OCI-LY1 (cell line): Measurements from ENCODE around the gene LCOR.
A peak's percentile ranks its signal among the peaks of the same experiment; 100 is the strongest.

Experiments used
- H2AFZ ChIP-seq: fragments of 200-600 bp; sonication (generic), shearing (Covaris generic); 2 replicates; pipeline ENCODE4 v1.6.0; 2014; ENCODE audit warnings: antibody characterized with exemption, mild to moderate bottlenecking, low read length
- H3F3A ChIP-seq: fragments of 200-600 bp; sonication (generic), shearing (Covaris generic); 2 replicates; pipeline ENCODE4 v1.6.0; 2014; ENCODE audit warnings: mild to moderate bottlenecking, antibody characterized with exemption, low read length, moderate library complexity; ENCODE audit not compliant: insufficient read depth
- H3K27ac ChIP-seq: fragments of 200-600 bp; sonication (generic); 2 replicates; pipeline ENCODE4 v1.5.1; 2014; ENCODE audit warnings: low read length, mixed run types, mild to moderate bottlenecking, low read depth; ENCODE audit not compliant: poor library complexity, severe bottlenecking
- H3K27me3 ChIP-seq: fragments of 200-600 bp; sonication (generic); 2 replicates; pipeline ENCODE4 v1.6.0; 2014; ENCODE audit warnings: antibody characterized with exemption, mild to moderate bottlenecking, low read length, moderate library complexity; ENCODE audit not compliant: insufficient read depth
- H3K36me3 ChIP-seq: fragments of 200-600 bp; sonication (generic); 2 replicates; pipeline ENCODE4 v1.6.1; 2014; ENCODE audit warnings: mild to moderate bottlenecking, antibody characterized with exemption, low read length, moderate library complexity, mixed read lengths; ENCODE audit not compliant: insufficient read depth
- H3K4me1 ChIP-seq: fragments of 200-600 bp; sonication (generic); 2 replicates; pipeline ENCODE4 v1.5.1; 2014; ENCODE audit warnings: mild to moderate bottlenecking, low read length, moderate library complexity; ENCODE audit not compliant: insufficient read depth, severe bottlenecking
- H3K4me2 ChIP-seq: fragments of 200-600 bp; sonication (generic), shearing (Covaris generic); 2 replicates; pipeline ENCODE4 v1.6.1; 2014; ENCODE audit warnings: low read length
- H3K4me3 ChIP-seq: fragments of 200-600 bp; sonication (generic); 2 replicates; pipeline ENCODE4 v1.5.1; 2014; ENCODE audit warnings: low read length, low read depth, mild to moderate bottlenecking, mixed read lengths; ENCODE audit not compliant: poor library complexity, severe bottlenecking
- H3K79me2 ChIP-seq: fragments of 200-600 bp; shearing (Covaris generic); 2 replicates; pipeline ENCODE4 v1.6.1; 2016; ENCODE audit warnings: mixed run types, low read length, mixed read lengths; ENCODE audit not compliant: insufficient read depth
- H3K9ac ChIP-seq: fragments of 200-600 bp; sonication (generic), shearing (Covaris generic); 2 replicates; pipeline ENCODE4 v1.6.1; 2014; ENCODE audit warnings: mild to moderate bottlenecking, low read length, mixed read lengths
- H3K9me2 ChIP-seq: fragments of 200-600 bp; sonication (generic), shearing (Covaris generic); 2 replicates; pipeline ENCODE4 v1.6.1; 2014; ENCODE audit warnings: low read depth, mild to moderate bottlenecking, low read length, mixed read lengths
- H3K9me3 ChIP-seq: fragments of 200-600 bp; shearing (Covaris generic); 2 replicates; pipeline ENCODE4 v1.6.1; 2014; ENCODE audit warnings: low read length, mixed read lengths
- H4K20me1 ChIP-seq: fragments of 200-600 bp; sonication (generic), shearing (Covaris generic); 2 replicates; pipeline ENCODE4 v1.6.0; 2016; ENCODE audit warnings: mild to moderate bottlenecking, low read length; ENCODE audit not compliant: insufficient read depth
- CTCF ChIP-seq: fragments of 200-600 bp; sonication (generic), shearing (Covaris generic); IDR thresholded peaks from 2 replicates; pipeline ENCODE4 v1.5.1; 2017; ENCODE audit warnings: mild to moderate bottlenecking, antibody characterized with exemption, low read length, moderate library complexity, mixed read lengths
- EZH2 ChIP-seq: fragments of 200-600 bp; sonication (generic), shearing (Covaris generic); IDR thresholded peaks from 2 replicates; pipeline ENCODE4 v1.8.0; 2017; ENCODE audit warnings: borderline replicate concordance, mixed run types, mild to moderate bottlenecking, antibody characterized with exemption, low read length, moderate library complexity, mixed read lengths

Gene LCOR

GRCh38 chr10:96831867-96832720 is at the start of gene LCOR:
TSS of gene LCOR (plus strand) at chr10:96832298. CDS start at chr10:96949058, 116,760 bp downstream.
- Histone ChIP-seq H3F3A (no peaks in the 10 kb centered on the region), H2AFZ (0 out of 2 replicates have a peak within 1 kb of the TSS, but pooled peaks have one; percentile 69), H3K27me3 (no peaks in the 10 kb centered on the region), H3K36me3 (no peaks in the 10 kb centered on the region), H3K9me2 (no peaks in the 10 kb centered on the region), H3K9me3 (no peaks in the 10 kb centered on the region), H4K20me1 (no peaks in the 10 kb centered on the region), H3K9ac (peak within 1 kb of the TSS; percentile 77), H3K27ac (peak within 1 kb of the TSS; percentile 80), H3K79me2 (peaks cover 36% of the 10 kb centered on the region), H3K4me1 (peaks cover 41% of the 10 kb centered on the region), H3K4me2 (peak within 1 kb of the TSS; percentile 96), H3K4me3 (peak within 1 kb of the TSS; percentile 86)
- TF ChIP-seq CTCF (no peak), EZH2 (no peak)

- Histone ChIP-seq H3K4me1 (no peaks in the 10 kb centered on the region), H3K9me3 (no peaks in the 10 kb centered on the region), H3K9ac (no peak overlapping the region), H4K20me1 (no peaks in the 10 kb centered on the region), H3K4me3 (no peak overlapping the region), H3K27me3 (no peaks in the 10 kb centered on the region), H3K79me2 (no peaks in the 10 kb centered on the region), H2AFZ (no peak overlapping the region), H3K27ac (no peak overlapping the region), H3K4me2 (no peak overlapping the region), H3K36me3 (no peaks in the 10 kb centered on the region), H3F3A (no peaks in the 10 kb centered on the region), H3K9me2 (no peaks in the 10 kb centered on the region)
- TF ChIP-seq CTCF (no peak), EZH2 (no peak)
These were observed 47.8 kb upstream of the LCOR start for GRCh38 chr10:96784253-96784652.

- Histone ChIP-seq H3F3A (no peaks in the 10 kb centered on the region), H3K4me2 (no peak overlapping the region), H3K4me1 (no peaks in the 10 kb centered on the region), H3K27ac (no peak overlapping the region), H3K9me3 (no peaks in the 10 kb centered on the region), H3K27me3 (no peaks in the 10 kb centered on the region), H3K9ac (no peak overlapping the region), H3K36me3 (no peaks in the 10 kb centered on the region), H2AFZ (no peak overlapping the region), H3K4me3 (no peak overlapping the region), H3K79me2 (no peaks in the 10 kb centered on the region), H3K9me2 (no peaks in the 10 kb centered on the region), H4K20me1 (no peaks in the 10 kb centered on the region)
- no peak for TF ChIP-seq CTCF
- TF ChIP-seq EZH2 = no peak
These were observed 42.5 kb upstream of the LCOR start for GRCh38 chr10:96789571-96790108.
